HG03457 (cell line): ENCODE measurements around the gene CCDC188.
A peak's percentile ranks its signal among the peaks of the same experiment; 100 is the strongest.

Experiments used
- ATAC-seq: cut with Tn5 transposase; IDR thresholded peaks from one replicate; pipeline ENCODE4 v1.9.1; 2021; ENCODE audit warnings: moderate number of reproducible peaks; ENCODE audit not compliant: unreplicated experiment

The CCDC188 gene

DNA sequence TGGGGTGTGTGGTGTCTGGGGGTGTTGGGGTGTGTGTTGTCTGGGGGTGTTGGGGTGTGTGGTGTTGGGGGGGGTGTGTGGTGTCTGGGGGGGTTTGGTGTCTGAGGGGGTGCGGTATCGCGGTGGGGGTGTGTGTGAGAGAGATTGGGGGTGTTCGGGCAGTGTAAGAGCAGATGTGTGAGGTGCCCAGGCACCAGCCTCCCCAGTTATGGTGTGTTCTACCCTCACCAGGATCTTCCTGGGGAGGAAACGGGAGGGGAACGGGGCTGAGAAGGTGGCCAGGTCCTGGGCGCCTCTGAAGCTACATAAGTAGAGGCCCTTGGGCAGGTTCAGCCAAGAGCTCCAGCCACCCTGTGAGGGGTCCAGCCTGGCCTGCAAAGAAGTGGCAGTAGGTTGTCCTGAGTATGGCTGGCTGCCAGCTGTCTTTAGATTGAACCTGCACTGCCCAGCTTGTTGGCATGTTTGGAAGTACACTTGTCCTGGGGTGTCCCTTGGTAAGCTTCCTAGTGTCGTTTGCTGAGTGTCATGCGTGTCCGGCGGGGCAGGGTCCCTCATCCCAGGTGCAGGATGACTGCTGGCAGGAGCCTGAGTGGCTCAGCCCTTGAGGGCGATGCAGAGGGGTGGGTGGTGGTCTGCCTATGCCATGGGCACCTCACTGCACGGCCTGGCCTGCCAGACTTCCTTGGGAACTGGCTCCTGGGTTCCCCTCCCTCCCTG is 27.3 kb downstream of the CCDC188 start:
- ATAC-seq = no peak

DNA sequence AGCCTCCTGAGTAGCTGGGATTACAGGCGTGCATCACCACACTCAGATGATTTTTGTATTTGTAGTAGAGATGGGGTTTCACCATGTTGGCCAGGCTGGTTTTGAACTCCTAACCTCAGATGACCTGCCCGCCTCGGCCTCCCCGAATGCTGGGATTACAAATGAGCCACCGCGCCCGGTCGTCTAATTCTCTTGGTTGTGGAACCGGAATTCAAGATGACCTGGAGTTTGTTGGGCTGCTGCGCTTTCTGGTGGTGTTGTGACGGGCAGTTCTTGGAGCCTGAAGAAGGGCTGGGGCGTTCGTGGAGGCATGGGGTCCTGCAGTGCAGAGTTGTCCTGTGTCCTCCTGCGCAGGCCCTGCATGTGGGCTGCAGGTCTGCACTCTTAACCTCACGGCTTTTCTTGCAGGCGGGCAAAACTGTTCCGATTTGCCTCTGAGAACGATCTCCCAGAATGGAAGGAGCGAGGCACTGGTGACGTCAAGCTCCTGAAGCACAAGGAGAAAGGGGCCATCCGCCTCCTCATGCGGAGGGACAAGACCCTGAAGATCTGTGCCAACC is 28.9 kb downstream of the CCDC188 start:
- no peak for ATAC-seq

DNA sequence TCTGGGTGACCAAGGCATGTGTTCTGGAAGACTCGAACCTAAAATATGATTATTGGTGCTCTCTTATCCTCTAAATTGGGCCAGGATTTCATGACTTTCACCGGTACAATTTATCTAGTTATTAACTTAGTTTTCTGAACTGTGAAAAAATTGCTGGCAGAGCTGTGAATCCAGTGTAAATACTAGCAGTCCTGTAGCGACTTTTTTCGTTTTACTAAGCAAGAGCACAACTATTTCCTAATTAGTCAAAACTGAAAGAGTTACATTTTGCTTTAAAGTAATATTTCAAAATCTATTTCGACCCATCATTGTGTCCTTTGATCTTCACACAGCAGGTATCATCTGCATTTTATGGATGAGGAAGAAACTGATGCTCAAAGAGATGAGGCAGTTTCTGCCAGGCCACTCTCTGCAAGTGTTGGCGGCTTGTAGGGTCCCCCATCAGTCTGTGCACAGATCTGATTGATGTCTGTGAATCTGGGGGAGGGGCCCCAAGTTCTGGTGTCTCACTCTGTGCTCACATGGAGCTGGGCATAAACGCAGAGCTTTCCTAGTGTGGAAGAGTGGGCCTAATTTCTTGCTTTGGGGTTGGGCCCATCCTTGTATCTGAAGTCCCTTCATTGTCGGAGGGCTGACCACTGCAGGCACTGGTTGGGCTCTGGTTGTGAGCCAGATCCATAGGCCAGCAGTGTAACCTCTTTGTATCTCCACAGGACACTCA is 32.4 kb downstream of the CCDC188 start:
- ATAC-seq = no peak

DNA sequence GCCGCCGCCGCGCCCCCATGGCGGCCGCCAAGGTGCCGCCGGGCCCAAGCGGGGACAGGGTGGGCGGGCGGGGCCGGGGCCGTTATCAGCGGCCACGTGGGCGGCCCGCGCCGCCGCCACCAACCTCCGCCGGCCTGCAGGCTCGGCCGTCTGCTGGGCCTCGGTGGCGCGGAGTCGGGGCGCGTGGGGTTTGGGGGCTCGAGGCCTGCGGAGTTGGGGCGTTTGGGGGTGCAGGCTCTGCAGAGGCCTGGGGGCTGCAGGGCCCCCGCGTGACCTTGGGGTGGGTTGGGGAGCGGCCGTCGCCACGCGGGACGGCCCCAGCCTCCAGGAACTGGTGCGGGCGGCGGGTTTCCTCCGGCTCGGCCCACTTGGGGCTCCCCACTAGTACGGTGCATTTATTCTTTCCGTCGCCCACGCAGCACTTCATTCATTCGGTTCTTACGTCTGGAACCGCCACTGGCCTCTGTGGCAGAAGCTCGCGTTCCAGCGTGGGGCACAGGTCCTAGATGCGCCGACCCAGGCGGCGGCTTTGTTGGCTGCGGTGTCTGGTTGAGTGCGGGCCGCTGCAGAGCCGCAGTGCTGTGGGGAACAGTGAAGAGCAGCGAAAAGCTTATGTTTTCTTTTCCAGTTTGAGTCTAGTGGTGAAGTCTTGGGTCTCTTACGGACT is 33.1 kb downstream of the CCDC188 start:
- peak; percentile 8 for ATAC-seq

DNA sequence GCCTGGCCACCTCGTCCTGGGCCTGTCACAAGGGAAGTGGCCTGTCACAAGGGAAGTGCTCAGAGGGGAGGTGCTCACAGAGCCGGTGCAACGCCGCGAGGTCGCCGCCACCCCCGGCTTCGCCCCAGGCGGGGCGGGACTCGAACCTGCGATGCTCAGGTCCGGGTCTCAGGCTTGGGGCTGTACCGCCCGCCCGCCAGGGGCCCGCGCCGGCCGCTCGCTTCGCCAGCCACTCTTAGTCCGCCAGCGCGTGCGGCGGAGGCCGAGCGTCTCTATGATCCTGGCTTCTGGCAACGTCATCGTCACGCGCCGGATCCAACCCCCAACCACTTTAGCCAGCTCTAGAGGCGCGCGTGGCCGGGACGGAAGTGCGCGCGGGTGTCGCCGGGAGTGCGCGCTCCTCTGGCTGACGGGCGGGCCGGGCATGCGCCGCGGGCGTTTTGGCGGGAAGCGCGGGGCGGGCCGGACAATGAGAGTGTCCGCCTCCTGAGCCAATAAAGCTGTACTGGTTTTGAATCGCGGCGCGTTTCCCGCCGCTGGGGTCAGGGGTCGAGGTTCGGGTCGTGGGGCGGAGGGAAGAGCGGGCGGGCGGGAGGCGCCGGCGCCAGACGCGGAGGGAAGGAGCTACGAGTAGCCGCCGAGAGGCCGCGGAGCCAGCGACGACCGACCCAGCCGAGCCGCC is 33.8 kb downstream of the CCDC188 start, which contains the start of gene TRMT2A:
Gene TRMT2A, minus strand, starts transcription at position 276 of the 682 bp plus-strand sequence. CDS start 320 bp downstream, outside the sequence.
- ATAC-seq = peak; percentile 60

DNA sequence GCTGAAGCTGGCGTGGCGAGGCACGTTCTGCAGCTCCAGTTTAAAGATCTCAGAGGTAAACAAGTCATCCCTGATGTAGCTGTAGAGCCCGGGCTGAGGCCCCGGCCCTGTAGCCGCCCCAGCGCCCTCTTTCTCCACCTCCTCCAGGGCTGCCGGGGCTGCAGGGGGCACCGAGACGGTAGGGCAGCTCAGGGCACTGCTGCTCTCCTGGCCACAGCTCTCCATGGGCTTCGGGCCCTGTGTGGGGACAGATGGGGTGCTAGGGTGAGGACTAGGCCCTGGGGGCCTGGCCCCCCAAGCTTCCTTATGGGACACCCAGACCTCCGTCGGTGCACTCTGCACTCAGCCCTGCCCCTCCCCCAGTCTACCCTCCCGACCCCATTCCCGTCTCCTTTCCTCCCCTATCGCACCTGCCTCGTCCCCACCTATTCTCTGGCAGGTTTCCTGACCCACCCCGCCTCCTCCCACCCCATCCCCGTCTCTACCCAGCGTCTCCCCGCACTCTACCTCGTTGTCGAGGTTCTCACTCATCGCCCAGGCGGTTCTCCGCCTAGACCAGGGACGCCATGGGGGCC is 34.4 kb downstream of the CCDC188 start:
- no peak for ATAC-seq

DNA sequence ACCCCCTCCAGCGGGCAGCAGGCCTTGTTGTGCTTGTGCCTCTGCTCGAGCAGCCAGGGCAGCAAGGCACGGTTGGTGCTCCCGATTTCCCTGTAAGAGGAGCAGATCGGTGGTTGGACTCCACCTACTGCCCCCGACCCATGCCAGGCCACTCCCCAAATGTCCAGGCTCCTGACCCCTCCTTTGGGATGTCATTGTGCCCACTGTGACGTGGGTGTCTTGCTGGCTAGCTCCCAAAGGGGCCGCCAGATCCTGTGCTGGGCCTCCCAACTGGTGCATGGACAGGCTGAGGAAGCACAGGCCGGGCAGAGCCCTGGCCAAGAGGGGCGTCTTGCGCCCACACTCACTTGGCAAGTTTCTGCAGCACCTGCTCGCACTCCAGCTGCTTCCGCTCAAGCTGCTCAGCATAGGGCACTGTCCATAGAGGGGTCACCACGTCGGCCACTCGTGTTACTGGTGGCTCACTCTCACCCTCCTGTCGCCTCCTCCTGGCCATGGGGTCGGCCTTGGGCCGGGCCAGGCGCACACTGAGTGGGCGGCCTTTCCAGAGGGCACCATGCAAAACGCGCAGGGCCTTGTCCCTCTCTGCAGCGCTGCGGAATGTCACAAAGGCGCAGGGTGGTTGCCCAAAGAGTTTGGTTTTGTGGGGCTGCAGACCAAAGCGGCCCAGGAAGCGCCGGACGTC is 35.0 kb downstream of the CCDC188 start, which contains the start of gene RANBP1:
Gene RANBP1, plus strand, starts transcription at position 414 of the 685 bp plus-strand sequence. Its CDS starts 81 bp downstream, at position 495.
- no peak for ATAC-seq

DNA sequence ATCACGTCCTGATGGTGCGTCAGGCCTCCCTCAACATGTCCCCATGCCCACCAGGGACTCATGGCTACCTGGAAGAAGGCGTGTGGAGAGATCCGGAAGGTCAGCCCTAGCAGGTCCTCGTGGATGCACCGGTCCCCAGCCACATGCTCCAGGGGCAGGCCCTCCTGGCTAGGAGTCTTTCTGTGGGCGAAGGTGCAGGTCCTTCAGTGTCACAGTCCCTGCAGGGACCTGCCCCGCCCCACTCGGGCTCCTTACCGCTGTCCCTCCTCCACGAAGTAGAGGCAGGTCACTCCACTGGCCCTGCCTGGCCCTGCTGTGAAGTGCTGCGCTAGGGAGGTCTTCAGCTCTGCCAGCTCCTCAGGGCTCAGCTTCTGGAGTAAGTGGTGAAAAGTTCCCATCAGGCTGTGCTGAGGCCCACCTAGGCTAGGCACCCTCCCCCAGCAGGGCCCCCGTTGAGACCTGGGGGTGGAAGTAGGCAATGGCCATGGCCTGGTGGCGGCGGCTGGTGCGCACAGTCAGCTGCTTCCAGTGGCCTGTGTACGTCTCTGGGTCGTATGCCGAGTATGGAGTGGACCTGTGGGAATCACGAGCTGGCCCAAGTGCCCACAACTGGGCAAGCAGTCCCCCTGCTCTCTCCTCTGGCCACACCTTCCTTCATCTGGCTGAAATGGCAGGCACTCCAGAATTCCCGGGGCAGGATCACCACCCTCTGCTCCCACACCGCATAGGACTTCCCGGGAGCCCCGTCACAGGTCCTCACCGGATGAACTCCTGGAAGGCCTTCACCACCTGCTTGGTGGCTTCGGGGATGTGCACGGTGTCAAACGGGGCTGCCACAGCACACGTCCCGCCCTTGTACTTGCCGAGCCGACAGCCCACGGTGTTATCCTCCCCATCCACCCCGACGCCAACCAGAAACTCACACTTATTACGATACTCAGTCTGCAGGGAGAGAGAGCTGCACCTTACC is 36.1 kb downstream of the CCDC188 start:
- ATAC-seq = no peak

DNA sequence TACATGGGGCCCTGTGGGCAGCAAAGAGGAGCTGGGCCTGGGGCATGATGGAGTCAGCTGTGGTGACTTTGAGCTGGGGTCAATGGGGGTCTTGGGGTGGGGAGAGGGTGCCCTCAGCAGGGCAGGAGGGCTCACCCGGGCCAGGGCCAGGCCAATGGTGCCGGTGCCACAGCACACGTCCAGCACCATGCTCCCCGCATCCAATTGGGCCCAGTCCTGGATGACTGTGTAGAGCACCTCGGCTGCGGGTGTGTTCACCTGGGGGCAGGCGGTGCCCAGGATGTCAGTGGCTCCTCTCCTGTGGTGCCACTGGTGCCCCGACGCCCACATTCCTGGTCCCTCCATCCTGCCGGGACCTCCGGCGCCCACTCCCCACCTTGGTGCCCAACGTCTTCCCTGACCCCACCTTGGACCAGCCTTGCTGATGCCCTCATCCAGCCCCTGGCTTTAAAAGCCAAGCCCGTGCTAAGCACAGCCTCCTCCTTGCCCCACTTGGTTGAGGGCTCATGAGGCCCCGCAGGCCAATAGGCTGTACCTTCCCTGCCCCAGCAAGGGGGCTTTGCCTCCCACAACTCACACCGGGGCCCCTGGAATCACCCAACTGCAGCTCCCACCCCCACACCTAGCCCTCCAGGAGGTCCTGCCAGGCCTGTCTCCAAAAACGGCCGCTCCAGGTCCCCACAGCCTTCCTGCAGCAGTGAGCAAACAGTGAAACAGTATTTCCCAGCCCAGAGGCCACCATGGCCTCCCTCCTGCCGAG is 37.1 kb downstream of the CCDC188 start:
- ATAC-seq = no peak

DNA sequence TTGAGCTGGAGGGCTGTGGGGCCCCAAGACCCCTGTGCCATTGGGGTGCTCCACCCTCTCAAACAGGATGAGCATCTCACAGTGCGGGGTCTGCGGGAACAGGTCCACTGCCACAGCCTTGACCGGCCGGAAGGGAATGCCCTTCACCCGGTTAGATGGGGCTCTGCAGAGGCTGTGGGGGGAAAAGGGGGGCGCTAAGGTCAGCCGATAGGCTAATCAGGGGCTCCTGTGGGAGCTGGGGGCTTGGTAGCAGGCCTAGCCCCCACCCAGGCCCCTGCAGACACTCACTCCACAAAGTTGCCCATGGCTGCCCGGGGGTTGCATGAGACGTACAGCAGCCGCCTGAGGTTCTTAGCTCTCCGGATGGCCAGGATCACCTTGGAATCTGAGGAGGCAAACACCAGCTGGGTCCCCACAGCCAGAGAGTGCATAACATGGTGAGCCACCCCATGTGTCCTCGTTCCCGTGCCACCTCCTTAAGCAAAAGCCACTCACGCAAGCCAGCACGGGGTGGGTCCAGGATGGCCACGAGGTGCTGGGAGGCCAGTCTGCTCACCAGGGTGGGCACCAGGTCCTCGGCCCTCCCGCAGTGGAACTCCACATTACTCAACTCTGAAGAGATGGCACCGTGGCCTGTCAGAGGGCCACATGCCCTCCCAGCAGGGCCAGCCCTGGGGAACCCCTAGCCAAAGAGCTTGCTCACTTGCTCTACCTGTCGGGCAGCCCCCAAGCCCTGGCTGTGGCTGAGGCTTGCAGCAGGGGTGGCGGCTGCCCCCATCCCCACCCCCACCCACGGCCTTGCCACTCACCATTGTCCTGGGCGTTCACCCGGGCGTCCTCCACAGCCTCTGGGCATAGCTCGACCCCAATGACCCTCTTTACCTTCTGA is 38.0 kb downstream of the CCDC188 start:
- ATAC-seq = no peak

DNA sequence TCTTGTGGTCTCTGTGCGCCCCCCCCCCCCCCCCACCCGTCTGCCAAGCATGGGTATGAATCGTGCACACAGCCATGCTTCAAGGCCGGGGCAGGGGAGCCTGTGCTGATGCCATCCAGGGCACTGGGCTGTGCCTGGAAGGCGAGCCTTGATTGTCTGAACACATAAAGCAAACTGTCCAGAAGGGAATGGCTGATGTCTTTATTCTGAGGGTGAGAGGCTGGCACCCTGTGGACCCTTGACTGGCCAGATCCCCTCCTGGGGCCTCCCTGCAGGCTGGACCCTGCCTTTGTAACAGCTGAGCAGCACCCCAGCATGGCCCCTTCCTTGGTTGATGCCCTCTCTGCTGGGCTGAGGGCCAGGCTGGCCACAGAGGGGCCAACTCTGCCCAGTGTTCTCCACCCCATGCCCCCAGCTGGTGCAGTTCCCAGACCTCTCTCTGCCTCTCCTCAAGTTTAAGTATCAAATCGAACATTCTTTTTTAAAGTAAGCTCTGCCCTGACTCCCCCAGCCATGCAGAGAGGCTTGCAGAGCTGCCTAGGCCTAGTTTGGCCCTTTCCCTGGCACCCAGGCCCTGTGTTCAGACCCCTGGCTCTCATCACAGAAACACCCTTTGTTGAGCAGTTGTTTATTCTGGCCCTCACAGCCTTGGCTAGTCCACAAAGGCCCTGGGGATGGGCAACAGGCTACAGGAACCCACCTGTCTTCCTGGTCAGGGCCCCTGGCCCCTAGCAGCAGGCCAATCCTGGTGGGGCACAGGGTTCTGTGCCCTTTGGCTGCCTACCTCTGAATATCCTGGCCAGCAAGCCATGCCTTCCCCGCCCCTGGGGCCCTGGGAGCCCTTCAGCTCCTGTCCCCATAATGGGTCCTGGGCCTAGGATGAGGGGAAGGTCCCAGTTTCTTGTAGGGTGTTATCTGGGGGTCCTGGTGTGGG is 38.9 kb downstream of the CCDC188 start:
- no peak for ATAC-seq

DNA sequence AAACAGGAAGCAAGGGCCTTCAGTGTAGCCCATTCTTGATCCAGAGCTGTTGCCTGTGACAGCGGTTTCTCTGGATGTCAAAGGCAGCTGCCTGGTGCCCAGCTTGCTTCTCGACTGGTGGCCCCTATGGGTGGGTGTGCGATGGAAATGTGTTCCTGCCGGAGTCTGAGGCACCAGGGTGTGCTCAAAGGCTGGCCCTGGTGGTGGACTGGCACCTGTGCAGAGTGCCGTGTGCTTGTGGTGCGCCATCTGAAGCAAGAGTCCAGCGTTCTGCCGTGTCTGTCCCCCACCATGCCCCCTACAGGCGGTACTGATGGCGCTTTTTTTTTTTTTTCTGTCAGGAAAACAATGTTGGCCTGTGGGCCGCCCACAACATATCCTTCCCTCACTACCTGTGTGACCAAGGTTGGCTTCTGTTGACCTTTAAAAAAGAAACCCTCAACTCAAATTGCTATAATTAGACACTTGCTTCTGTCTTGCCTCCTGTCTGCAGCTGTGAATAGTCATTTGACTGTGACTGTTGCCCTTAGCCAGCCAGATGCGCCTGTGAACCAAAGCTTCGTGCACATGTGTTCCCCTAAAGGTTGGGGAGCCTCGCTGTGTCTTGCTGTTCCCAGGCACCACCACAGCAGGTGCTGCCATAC is 39.7 kb downstream of the CCDC188 start:
- no peak for ATAC-seq

DNA sequence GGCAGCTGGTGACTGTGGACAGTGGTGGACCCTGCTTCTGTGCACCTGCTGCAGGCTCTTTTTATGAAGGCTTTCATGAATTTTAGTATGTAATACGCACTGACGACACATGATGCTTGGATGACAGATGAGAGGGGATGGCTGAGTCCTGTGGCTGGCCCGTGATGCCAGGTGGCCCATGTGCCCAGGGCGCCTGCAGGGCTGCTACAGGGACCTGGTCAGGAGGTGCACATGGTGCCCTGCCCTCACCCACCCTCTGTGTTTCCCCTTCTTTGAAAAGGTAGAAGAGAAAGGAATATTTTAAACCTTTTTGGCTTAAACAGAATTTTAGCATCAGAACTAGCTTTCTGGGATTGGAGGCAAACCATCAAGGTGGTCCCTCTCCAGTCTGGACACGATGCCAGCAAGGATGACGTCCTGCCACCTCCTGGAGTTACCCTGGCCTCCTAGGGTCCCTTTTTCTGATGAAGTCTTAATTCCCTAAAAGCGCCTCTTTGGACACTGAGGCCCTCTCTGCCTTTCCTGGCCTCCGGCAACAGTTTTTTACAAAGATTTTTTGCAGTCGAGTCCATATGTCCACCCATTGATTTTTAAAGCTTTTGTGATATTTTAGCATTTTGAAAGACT is 40.4 kb downstream of the CCDC188 start:
- no peak for ATAC-seq

DNA sequence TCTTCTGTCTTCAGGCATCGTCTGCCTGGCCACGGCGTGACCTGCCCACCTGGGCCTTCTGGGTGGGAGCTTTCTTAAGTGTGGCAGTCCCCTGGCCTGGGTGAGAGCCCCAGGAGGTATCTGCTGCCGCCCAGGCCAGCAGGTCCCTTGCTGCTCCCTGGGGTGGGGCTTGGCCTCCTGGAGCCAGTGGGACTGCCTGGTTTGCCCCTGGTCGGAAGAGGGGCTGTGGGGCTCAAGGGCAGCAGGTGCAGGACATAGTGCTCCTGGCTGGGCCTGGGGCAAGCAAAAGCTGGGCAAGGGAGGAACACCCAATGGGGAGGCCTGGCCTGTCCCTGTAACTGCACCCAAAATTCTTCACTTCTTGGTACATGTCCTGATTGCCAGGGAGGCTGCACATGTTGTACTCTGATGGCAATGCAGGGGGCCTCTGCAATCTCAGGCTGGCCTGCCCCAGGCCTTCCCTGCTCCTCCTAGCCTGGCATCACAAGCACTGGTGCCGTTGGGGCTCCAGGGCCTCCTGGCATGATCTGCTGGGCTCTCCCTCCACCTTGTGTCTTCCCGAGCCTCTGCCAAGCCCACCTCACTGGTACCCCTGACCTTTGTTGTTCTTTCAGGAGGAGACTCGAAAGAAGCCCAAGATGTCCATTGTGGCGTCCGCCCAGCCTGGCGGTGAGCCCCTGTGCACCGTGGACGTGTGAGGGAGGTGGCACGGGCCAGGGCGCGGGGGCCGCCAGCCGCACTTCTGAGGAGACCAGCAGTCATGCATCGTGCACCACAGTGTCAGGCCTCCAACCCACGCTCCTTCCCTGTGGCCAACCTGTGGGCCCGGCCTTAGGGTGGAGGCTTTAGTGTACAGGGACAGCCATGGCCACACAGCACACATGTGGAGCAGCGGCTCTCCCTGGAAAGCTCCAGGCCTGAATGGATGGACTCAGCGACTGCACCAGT is 41.2 kb downstream of the CCDC188 start:
- ATAC-seq = no peak
